Limb (tissue), 2 donors: ENCODE data around the gene CACNA1G.

ENCODE experiments used
- DNase-seq, 2 donors: peaks; one replicate each; pipeline ENCODE4 v3.0.0-alpha.2; 2016; ENCODE audit errors: extremely low spot score in 2 of 2

The CACNA1G gene

DNA sequence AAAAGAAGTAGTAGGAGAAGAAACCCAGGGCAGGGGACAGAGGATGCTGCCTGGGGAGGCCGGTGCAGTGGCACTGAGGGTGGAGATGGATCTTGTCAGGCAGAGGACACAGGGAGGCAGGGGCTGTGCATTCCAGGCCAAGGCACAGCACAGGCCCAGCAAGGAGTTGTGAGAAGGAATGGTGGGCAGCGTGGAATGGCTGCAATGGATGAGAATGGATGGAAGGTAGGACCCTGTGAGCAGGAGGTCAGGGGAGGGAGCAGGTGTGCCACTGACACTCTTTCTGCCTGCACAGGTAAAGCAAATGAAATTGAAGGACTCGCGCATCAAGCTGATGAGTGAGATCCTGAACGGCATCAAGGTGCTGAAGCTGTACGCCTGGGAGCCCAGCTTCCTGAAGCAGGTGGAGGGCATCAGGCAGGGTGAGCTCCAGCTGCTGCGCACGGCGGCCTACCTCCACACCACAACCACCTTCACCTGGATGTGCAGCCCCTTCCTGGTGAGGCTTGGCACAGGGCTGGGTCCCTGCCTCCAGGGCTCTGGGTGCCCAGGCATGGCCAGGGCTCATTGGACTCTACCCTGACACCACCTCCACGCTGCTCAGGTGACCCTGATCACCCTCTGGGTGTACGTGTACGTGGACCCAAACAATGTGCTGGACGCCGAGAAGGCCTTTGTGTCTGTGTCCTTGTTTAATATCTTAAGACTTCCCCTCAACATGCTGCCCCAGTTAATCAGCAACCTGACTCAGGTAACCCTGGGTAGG lies 106.9 kb downstream of the CACNA1G start:
- no peak for DNase-seq

- no peak for DNase-seq
These were observed 107.7 kb downstream of the CACNA1G start for GRCh38 chr17:50668025-50668837.

GRCh38 chr17:50668838-50669581 lies 108.5 kb downstream of the CACNA1G start:
- no peak for DNase-seq

GRCh38 chr17:50672071-50672470 lies 111.6 kb downstream of the CACNA1G start:
- no peak for DNase-seq

DNA sequence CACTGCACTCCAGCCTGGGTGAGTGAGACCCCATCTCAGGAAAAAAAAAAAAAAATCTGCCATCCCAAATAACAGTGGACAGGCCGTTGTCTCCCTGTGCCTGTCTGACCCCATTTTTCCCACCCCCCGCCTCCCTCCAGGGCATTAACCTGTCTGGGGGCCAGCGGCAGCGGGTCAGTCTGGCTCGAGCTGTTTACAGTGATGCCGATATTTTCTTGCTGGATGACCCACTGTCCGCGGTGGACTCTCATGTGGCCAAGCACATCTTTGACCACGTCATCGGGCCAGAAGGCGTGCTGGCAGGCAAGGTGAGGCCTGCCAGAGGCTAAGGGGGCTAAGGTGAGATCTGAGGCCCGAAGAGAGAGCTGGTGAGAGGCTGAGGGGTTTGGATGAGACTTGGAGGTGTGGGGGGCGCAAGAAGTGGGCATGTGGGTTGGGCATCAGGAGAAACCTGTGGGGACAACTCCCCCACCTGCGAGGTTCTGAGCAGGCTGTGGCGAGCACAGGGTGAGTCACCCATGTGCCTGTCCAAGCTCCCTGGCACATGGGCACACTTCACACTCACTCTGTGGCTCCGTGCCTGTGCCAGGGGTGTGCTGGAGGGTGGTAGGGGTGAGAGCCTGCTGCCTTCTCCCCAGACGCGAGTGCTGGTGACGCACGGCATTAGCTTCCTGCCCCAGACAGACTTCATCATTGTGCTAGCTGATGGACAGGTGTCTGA lies 112.5 kb downstream of the CACNA1G start:
- DNase-seq: no peak

GRCh38 chr17:50675190-50675589 lies 114.7 kb downstream of the CACNA1G start:
- DNase-seq: no peak

DNA sequence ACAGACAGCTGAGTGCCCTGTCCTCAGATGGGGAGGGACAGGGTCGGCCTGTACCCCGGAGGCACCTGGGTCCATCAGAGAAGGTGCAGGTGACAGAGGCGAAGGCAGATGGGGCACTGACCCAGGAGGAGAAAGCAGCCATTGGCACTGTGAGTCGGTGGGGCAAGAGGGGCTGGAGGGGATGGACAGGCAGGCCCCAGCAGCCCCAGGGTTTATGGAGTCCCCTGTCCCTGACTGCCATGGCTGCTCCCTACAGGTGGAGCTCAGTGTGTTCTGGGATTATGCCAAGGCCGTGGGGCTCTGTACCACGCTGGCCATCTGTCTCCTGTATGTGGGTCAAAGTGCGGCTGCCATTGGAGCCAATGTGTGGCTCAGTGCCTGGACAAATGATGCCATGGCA lies 115.1 kb downstream of the CACNA1G start:
- no peak for DNase-seq

- no peak for DNase-seq
These were observed 115.8 kb downstream of the CACNA1G start for GRCh38 chr17:50676065-50676975.
